ENCODE data around the gene RELN.

Gene RELN

GRCh38 chr7:104008107-104008506, 18.6 kb upstream of the RELN start:
- no peak for DNase-seq (ENCODE audit: low spot score)
- no peak for TF ChIP-seq CTCF (IDR thresholded peaks at IDR 0.05; ENCODE audit: extremely low read depth, missing control alignments)

GRCh38 chr7:104007614-104008013, 18.2 kb upstream of the RELN start:
- TF ChIP-seq CTCF (IDR thresholded peaks at IDR 0.05; ENCODE audit: extremely low read depth, missing control alignments), result no peak
- no peak for DNase-seq (ENCODE audit: low spot score)

- DNase-seq (ENCODE audit: low spot score), result no peak
These were observed 15.7 kb upstream of the RELN start for GRCh38 chr7:104005197-104005596.

GRCh38 chr7:103996639-103997038, 7.2 kb upstream of the RELN start:
- no peak for TF ChIP-seq CTCF (IDR thresholded peaks at IDR 0.05; ENCODE audit: extremely low read depth, missing control alignments)
- no peak for DNase-seq (ENCODE audit: low spot score)

More at GRCh38 chr7:104005197-104005596, 15.7 kb upstream of the RELN start:
- TF ChIP-seq CTCF (IDR thresholded peaks at IDR 0.05; ENCODE audit: extremely low read depth, missing control alignments), result no peak

GRCh38 chr7:103996017-103996551, 6.6 kb upstream of the RELN start:
- no peak for TF ChIP-seq CTCF (IDR thresholded peaks at IDR 0.05; ENCODE audit: extremely low read depth, missing control alignments)

GRCh38 chr7:103995554-103995953, 6.1 kb upstream of the RELN start:
- no peak for DNase-seq (ENCODE audit: low spot score)
- no peak for TF ChIP-seq CTCF (IDR thresholded peaks at IDR 0.05; ENCODE audit: extremely low read depth, missing control alignments)

More at GRCh38 chr7:103996017-103996551, 6.6 kb upstream of the RELN start:
- DNase-seq (ENCODE audit: low spot score), result no peak

- DNase-seq (ENCODE audit: low spot score), result no peak
- no peak for TF ChIP-seq CTCF (IDR thresholded peaks at IDR 0.05; ENCODE audit: extremely low read depth, missing control alignments)
These were observed 4.1 kb upstream of the RELN start for GRCh38 chr7:103993551-103993950.

Data from GM20000 (cell line).